Activated gamma-delta T cell treated with Interleukin-2 at 50 U/mL for 16 hours (primary cell): Measurements from ENCODE around the gene COL9A3.
"Not testable (repeated sequence)": the region's sequence is repeated elsewhere in the genome, so short reads cannot be mapped to it uniquely, and the experiment has no call there.

Experiments used
- DNase-seq: peaks from one replicate; pipeline ENCODE4 v3.0.0-alpha.2; 2020

Gene COL9A3

GRCh38 chr20:62838128-62838891, 21.5 kb downstream of the COL9A3 start:
- no peak for DNase-seq

- no peak for DNase-seq
These were observed 22.4 kb downstream of the COL9A3 start for GRCh38 chr20:62839261-62839660.

DNA sequence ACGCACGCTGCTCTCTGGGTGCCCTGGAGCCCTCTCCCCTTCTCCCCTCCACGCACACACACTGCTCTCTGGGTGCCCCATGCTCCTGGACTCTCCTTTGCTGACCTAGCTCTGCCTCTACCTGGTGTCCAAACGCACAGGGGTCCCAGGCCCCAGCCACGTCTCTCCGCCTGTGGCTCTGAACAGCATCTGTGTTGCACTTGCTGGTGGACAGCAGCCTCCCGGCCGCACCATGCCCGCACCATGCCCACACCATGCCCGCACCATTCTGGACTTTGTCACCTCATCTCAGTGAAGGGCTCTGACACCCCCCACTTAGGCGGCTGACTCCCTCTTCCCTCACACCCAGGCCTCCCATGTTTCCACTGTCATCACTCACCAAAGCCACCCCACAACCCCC, 23.0 kb downstream of the COL9A3 start:
- DNase-seq, result no peak

- no peak for DNase-seq
These were observed 23.7 kb downstream of the COL9A3 start for GRCh38 chr20:62840244-62841197.

GRCh38 chr20:62841705-62842212, 24.9 kb downstream of the COL9A3 start:
- DNase-seq, result no peak

GRCh38 chr20:62843656-62844055, 26.8 kb downstream of the COL9A3 start:
- DNase-seq, result no peak

GRCh38 chr20:62844182-62844581, 27.3 kb downstream of the COL9A3 start:
- DNase-seq, result no peak

DNA sequence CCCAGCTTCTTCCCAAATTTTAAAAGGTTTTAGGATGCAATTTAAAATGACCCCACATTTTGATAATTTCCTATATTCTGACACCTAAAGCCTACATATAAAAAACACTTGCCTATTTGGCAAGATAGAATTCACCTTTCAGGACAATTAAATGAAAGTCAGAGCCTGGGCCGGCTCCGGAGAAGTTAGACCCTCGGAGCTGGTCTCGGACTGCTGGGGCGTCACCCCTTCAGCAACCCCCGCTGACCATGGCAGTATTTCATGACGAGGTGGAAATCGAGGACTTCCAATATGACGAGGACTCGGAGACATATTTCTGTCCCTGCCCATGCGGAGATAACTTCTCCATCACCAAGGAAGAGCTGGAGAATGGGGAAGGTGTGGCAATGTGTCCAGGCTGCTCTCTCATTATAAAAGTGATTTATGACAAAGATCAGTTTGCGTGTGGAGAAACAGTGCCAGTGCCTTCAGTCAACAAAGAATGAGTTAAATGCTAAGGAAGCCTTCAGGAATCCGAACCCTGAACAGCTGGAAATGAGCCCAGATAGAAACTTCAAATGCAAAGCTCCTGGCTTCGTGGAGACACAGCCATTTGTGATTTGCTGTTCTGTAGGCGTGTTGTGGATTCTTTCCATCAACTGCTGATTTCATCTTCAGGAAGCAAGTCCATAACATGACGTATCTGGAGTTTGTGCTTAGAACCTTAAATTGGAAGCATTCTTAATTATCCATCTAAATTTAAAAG, 28.7 kb downstream of the COL9A3 start:
- DNase-seq, result no peak

DNA sequence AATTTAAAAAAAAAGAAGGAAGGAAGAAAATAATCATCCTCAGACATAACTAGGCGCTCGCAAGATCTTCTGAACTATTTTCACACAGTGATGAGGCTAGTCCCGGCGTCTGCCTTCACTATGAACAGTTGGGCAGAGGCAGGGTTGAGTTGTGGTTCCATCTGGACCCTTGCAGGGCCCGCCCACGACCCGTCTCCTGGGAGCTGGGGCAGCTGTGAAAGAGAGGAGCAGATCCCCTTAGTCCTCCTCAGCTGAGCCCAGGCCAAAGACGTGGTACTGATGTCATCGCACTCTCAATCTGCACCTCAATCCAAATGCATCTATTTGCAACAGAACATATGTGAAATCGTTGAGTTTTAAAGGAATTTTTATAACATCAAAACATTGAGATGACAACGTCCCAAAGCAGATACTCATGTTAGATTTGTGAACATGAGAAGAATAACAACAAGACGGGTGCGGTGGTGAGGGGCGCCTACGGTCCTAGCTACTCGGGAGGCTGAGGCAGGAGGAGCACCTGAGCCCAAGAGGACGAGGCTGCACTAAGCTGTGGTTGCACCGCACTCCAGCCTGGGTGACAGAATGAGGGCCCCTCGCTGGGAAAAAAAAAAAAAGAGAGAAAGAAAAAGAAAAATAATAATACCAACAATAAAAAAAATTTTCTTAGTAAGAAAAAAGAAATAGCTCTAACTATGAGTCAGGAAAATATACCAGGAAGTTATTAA, 29.5 kb downstream of the COL9A3 start:
- DNase-seq, result no peak

DNA sequence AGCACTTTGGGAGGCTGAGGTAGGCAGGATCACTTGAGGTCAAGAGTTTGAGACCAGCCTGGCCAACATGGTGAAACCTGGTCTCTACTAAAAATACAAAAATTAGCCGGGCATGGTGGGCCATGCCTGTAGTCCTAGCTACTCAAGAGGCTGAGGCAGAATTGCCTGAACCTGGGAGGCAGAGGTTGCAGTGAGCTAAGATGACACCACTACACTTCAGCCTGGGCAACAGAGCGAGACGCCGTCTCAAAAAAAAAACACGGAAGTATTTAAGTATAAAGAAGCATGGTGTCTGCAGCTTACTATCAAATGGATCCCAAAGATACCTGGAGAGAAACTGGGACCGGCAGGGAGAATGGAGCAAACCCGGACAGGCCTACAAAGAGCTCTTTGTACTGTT, 32.1 kb downstream of the COL9A3 start:
- DNase-seq, result not testable (repeated sequence)

DNA sequence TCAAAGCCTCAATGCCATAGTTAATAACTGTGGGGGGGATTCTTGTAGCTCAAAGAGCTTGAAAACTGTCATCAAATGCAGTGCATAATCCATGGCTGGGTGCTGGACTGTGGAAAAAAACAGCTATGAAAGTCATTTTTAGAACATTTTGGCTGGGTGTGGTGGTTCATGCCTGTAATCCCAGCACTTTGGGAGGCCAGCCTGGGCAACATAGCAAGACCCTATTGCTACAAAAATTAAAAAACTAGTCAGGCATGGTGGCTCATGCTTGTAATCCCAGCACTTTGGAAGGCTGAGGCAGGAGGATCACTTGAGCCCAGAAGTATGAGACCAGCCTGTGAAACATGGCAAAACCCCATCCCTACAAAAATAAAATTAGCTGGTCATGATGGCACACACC, 32.6 kb downstream of the COL9A3 start:
- DNase-seq, result no peak

GRCh38 chr20:62850333-62850974, 33.6 kb downstream of the COL9A3 start:
- DNase-seq, result no peak

DNA sequence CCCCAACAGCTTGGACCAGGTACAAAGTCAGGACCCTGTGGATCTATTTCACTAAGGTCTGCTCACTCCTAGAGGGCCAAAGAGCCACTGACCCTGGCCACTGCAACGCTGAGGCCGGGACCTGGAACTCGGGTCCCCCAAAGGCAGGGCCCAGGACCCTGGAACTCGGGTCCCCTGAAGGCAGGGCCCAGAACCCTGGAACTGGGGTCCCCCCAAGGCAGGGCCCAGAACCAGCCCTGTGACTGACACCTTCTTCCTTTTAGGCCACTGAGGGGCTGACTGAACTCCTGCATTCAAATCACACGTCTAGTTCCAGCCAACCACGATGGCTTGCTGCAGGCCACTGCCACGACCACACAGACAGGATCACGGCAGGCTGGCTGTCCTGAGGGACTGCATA, 35.3 kb downstream of the COL9A3 start:
- no peak for DNase-seq

DNA sequence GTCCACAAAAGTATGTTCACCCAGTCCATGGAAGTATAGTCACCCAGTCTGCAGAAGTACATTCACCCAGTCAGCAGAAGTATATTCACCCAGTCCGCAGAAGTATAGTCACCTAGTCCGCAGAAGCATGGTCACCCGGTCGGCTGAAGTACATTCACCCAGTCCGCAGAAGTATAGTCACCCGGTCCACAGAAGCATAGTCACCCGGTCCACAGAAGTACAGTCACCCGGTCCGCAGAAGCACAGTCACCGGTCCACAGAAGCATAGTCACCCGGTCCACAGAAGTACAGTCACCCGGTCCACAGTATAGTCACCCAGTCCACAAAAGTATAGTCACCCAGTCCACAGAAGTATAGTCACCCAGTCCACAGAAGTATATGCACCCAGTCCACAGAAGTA, 36.0 kb downstream of the COL9A3 start:
- no peak for DNase-seq

- DNase-seq, result not testable (repeated sequence)
These were observed 36.5 kb downstream of the COL9A3 start for GRCh38 chr20:62853304-62853703.

DNA sequence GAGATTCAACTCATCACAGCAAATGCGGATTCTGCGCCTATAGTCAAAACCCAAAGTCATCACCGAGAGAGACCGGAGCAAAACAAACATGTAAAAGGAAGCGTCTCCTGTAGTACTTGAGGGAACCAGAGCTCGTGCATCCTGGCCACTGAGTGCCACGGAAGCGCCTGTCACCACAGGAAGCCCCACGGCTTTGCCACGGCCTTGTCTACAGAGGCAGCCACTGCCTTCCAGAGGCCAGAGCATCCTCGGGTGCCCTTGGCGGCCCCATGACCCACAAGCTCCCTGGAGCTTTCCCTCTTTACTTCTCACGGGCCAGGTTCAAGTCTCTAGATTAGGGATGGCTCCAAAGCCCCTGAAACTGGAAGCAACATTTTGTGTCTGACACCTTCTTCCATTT, 37.3 kb downstream of the COL9A3 start:
- DNase-seq, result no peak

DNA sequence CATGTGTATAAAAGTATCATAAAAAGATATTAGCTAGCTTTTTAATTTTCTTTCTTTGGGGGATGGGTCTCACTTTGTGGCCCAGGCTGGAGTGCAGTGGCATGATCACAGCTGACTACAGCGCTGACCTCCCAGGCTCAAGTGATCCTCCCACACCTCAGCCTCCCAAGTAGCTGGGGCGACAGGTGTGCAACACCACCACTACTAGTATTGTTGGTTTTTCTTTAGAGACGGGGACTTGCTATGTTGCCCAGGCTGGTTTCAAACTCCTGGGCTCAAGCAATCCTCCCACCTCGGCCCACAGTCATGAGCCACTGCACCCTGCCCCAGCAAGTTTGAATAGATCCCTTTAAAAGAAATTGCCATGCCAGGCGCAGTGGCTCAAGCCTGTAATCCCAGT, 38.3 kb downstream of the COL9A3 start:
- DNase-seq, result no peak

DNA sequence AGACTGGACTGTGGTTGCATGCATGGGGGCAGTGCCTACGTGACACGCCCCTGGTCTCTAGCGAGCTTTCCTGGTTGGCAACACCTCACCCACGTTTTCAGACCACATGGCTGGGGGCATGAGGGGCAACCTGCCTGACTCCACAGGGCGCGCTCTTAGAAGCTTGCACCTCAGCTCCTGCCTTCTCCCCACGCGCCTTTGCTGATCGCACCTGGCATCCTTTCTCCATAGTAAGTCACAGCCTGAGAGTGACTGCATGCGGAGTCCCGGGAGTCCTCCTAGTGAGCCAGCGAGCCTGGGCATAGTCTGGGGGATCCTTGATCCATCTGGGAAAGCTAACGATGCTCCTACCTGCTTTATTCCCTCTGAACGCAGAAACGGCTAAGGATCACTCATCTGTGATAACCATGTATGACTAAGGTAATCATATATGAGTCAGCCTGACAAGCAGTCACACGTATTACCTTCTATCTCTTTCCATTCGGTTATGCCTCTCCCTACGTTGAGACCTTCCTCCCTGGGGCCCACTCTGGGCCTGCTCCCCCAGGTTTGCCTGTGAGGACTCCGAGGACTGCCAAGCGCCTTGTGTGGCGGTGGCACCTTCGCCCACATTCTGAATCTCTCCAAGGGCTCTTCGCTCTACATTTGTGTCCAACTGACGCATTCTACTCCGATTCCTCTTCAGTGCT, 40.2 kb downstream of the COL9A3 start:
- no peak for DNase-seq

GRCh38 chr20:62858058-62858830, 41.4 kb downstream of the COL9A3 start:
- no peak for DNase-seq

DNA sequence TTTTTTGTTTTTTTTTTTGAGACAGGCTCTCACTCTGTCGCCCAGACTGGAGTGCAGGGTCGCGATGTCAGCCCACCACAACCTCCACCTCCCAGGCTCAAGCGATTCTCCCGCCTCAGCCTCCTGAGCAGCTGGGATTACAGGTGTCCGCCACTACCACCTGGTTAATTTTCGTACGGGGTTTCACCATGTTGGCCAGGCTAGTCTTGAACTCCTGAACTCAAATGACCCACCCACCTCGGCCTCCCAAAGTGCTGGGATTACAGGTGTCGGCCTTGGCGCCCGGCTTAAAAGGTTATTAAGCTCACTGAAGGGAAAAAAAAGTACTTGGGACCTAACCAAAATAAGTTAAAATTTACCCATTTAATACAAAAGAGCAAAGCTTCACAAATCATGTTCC, 42.9 kb downstream of the COL9A3 start:
- DNase-seq, result no peak
